ENCODE data around the gene ELAVL1.
A peak's percentile ranks its signal among the peaks of the same experiment; 100 is the strongest.
"Not testable (repeated sequence)": the region's sequence is repeated elsewhere in the genome, so short reads cannot be mapped to it uniquely, and the experiment has no call there.

Gene ELAVL1

GRCh38 chr19:7932930-7933300 is 72.5 kb downstream of the ELAVL1 start:
- DNase-seq, result no peak

DNA sequence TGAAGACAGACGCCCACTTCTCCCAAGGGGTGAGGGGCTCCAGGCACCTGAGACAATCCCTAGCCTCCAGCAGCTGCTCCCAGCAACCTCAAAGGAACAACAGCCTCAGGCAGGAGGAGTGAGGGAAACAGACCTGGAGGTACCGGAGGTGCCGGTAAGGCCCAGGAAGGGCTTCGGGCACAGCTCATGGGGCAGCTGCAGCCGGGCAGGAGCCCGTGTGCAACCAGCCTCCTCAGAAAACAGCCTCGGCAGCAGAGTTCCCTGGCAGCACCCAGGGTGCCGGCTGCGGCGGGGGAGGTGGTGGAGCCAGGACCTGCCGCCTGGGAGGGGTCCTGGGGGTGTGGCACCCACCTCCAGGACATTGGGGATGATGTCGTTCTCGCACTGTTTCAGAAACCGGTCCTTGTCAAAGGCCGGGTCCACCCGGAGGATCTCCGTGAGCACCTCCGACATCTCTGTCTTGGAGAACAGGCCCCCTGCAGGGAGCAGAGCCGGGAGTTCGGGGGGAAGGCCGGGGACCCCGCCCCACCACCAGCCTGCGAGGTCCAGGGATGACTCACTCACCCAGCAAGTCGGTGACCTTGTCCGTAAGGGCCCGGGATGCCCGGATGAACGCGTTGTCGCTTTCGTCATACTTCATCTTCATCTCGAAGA is 73.0 kb downstream of the ELAVL1 start:
- no peak for DNase-seq

DNA sequence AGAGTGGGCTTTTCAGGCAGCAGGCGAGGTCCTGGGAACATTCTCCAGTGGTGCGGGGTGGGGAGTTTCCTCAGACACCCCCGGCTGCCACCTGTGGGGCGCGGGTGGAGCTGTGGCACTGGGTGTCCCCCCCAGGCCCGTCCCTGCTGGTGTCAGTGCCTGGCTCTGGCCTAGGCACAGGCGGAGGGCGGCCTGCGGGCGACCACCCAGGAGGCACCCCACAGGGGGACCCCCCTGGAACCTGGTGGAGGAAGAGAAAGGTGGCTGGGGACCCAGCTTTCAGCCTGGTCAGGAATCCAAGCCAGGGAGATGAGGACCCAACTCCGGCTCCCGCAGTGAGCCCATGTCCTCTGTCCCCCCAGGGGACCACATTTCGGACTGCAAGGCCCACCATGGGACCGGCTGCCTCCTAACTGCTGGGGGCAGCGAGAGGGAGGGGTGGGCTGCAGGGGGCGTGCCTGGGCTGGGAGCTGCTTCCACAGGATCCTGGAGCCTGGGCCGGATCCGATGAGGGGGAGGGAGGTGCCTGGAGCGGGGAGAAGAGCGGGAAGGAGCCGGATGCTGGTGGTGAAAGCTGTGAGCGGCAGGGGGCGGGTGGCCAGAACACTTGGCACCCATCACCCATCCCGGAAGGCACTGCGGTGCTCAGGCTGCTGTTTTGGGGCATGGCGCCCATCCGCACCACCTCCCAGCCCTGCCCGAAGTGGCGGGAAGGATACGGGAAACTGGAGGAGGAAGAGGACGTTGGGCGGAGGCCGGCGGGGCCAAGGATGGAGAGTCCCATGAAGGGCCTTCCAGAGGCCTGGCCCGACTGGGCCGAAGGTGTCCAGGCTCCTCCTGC is 74.0 kb downstream of the ELAVL1 start:
- no peak for DNase-seq

GRCh38 chr19:7930765-7931164 is 74.7 kb downstream of the ELAVL1 start:
- no peak for DNase-seq

- not testable (repeated sequence) for DNase-seq
These were observed 75.4 kb downstream of the ELAVL1 start for GRCh38 chr19:7930030-7930429.

- DNase-seq, result no peak
These were observed 76.4 kb downstream of the ELAVL1 start for GRCh38 chr19:7928741-7929701.

DNA sequence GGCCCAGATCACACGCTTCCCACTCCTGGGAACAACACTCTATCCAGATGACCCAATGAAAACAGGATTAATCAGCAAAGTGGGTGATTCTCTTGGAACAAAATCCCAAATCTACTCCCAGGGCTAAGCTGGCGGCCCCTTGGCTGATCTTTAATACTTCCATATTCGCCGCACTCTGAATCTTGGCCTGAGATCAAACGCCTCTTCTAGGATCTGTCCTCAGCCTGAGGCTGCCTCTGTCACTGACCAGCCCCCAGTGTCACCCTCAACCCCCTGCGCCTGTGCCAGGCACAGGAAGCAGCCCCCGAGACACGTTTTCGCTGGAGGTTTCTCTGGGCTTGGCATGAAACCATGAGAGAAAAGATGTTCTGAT is 77.1 kb downstream of the ELAVL1 start:
- no peak for DNase-seq

GRCh38 chr19:7927605-7928333 is 77.7 kb downstream of the ELAVL1 start:
- DNase-seq, result no peak

GRCh38 chr19:7926727-7927604 is 78.5 kb downstream of the ELAVL1 start:
- no peak for DNase-seq

GRCh38 chr19:7926021-7926726 is 79.3 kb downstream of the ELAVL1 start, which contains the start of gene CTXN1:
Gene CTXN1, minus strand, starts transcription at chr19:7926135. Its CDS starts 597 bp downstream, at chr19:7925538.
- no peak for DNase-seq

DNA sequence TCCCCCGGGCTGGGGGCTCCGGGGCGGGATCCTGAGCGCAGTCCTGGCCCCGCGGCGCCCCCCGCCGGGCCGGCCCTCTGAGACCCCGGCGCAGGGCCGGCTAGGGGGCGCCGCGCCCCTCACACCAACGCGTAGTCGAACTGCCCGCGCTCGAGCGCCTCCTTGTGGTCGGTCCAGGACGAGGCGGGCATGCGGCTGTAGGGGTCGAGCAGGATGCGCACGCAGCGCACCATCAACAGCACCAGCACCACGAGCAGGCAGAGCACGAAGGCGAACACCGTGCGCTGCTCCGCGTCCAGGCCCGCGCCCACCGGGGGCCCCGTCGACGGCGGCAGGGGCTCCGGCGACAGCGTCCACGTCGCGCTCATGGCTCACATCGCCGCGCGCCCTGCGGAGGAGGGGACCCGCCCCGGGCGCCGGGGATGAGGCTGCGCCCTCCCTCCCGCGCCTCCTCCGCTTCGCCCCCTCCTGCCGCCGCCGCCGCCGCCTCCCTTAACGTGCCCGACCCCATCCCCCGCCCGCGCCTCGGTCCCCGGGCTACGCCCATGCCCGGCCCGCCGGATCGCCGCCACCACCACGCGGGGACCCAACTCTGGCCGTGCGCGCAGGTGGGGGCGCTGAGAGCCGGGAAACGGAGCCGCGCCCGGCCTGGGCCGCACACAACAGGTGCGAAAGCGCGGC is 80.1 kb downstream of the ELAVL1 start:
- peak; percentile 26 for DNase-seq

- no peak for DNase-seq
These were observed 80.7 kb downstream of the ELAVL1 start for GRCh38 chr19:7924651-7925170.

DNA sequence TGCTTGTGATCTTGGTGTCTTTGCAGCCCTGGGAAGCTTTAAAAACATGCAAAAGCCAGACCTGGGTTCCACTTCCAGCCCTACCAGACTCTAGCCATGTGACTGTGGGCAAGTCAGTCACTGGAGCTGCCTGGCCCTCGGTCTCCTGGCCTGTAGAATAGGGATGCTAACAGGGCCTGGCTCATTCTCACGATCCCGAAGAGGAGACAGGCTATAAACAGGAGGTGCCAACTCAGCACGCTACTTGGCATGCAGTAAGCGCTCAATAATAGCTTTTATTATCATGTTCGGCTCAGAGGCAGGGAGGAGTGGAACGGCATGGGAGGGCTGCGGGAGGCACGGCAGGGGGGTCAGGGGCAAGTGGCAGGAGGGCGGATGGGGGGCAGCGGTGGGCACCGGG is 81.2 kb downstream of the ELAVL1 start:
- no peak for DNase-seq

GRCh38 chr19:7923295-7924191 is 81.9 kb downstream of the ELAVL1 start:
- DNase-seq, result no peak

DNA sequence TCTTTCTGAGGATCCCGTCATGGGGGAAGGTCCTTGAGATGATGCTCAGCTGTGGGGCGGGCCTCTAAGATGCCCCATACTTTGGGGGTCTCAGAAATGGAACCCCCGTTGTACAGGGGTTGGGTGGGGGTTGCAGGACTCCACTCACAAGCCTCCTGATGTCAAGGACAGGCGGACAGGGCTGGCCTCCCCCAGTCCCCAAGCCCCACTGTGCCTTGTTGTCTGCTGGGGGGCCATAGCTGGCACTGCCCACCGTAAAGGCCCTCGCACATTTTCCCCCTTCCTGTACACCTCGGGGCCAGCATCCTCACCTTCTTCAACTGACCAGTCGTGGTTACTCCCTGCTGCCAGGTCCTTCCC is 82.6 kb downstream of the ELAVL1 start:
- DNase-seq, result no peak

GRCh38 chr19:7921967-7922835 is 83.2 kb downstream of the ELAVL1 start:
- no peak for DNase-seq

DNA sequence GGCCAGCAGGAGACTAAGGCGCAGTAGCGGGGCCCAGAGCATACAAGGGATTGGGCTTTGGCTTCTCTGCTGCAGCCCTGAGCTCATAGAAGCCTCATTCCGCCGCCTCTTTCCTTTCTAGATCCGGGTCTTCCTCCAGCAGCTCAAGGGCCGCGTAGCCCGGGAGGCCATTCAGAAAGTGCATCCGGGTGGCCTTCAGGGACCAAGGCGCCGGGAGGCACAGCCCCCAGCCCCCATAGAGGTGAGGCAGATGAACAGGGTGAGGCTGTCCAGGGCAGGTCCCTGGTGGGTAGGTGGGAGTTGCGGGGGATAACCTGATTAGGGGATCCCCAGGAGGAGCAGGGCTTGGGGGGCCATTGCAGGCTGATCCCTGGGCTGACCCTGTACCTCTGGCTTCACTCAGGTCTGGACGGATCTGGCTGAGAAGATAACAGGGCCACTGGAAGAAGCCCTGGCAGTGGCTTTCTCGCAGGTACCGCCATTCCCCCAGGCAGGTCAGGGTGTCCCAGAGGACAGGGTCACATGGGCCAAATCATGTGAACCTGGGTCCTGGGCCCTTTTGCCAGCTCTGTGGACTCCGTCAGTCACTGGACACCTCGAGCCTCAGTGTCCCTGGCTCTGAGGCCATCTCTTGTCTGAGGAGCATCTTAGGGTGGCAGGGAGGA is 84.0 kb downstream of the ELAVL1 start:
- DNase-seq, result no peak
